LNCAP (cell line): ENCODE results near the gene FER.
A peak's percentile ranks its signal among the peaks of the same experiment; 100 is the strongest.

Experiments used
- CTCF ChIP-seq: fragments of 450-650 bp; IDR thresholded peaks from 2 replicates; pipeline ENCODE4 v1.5.1; 2017; ENCODE audit warnings: mild to moderate bottlenecking

Gene FER

GRCh38 chr5:109125755-109126429, 378.2 kb downstream of the FER start:
- TF ChIP-seq CTCF: no peak

- no peak for TF ChIP-seq CTCF
These were observed 378.8 kb downstream of the FER start for GRCh38 chr5:109126481-109126880.

GRCh38 chr5:109136906-109137305, 389.2 kb downstream of the FER start:
- TF ChIP-seq CTCF: no peak

- TF ChIP-seq CTCF: 0 out of 2 replicates have a peak, but pooled peaks have one; percentile 16
These were observed 393.8 kb downstream of the FER start for GRCh38 chr5:109141222-109142200.

- no peak for TF ChIP-seq CTCF
These were observed 395.3 kb downstream of the FER start for GRCh38 chr5:109143031-109143430.

GRCh38 chr5:109145139-109145538, 397.4 kb downstream of the FER start:
- no peak for TF ChIP-seq CTCF

GRCh38 chr5:109146591-109146990, 398.9 kb downstream of the FER start:
- TF ChIP-seq CTCF: no peak
